Stimulated activated CD8-positive, alpha-beta memory T cell treated with anti-CD3 and anti-CD28 coated beads, Interleukin-15, amount 100 ng/mL, for 24 hours (primary cell): ENCODE data around the gene FOXF1.

Experiments used
- DNase-seq: peaks from one replicate; pipeline ENCODE4 v3.0.0-alpha.2; 2020; ENCODE audit warnings: low read depth

The FOXF1 gene

GRCh38 chr16:86492961-86493629, 17.2 kb upstream of the FOXF1 start:
- no peak for DNase-seq

DNA sequence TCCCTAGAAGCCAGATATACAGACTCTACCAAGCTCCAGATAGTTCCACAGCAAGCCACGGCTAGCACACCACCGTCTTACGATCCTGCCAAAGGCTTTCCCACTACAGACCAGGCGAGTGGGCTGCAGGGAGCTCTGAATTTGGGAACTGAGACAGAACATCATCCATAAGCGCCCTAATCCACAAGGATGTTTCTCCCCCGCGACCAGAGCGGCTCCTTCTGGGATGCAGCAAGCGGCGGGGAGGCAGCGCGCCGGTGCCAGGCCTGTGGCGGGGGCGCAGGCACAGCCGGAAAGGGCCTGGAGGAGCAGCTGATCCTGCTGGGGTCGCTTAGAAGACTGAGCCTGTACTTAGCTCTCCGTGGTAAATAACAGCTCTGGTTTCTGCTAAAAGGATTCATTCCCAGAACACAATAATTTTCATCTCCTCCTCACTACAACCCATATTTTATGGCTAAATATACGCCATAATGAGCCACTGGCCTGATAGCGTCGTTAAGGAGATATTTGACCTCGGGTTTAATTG, 16.2 kb upstream of the FOXF1 start:
- DNase-seq: no peak

GRCh38 chr16:86494565-86495356, 15.6 kb upstream of the FOXF1 start:
- no peak for DNase-seq

- no peak for DNase-seq
Observed at GRCh38 chr16:86495357-86495701, 15.0 kb upstream of the FOXF1 start.

DNA sequence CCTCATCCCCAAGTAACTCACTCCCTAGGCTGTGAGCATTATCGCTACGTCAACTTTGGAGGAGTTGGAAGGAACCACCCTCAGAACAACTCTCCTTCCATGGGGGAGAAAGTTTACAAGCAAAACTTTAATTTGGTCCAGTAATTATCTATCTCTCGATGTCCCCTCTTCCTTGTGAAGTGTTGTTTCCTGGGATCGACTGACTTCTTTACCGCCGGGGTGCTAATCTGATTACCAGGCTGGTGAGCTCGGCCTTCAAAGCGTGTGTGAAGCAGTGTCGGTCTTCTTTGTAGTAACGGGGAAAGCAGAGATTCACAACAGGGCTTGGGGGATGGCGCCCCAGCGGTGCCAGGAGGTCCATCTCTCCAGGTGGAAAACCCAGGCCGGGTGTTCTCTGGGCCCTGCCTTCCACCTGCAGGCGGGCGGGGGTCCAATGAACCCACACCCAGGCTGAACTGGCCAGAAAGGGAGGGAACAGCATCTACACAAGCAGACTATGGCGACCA, 14.5 kb upstream of the FOXF1 start:
- no peak for DNase-seq

- no peak for DNase-seq
Observed at GRCh38 chr16:86496262-86496928, 13.9 kb upstream of the FOXF1 start.

- no peak for DNase-seq
Observed at GRCh38 chr16:86496929-86497461, 13.3 kb upstream of the FOXF1 start.

DNA sequence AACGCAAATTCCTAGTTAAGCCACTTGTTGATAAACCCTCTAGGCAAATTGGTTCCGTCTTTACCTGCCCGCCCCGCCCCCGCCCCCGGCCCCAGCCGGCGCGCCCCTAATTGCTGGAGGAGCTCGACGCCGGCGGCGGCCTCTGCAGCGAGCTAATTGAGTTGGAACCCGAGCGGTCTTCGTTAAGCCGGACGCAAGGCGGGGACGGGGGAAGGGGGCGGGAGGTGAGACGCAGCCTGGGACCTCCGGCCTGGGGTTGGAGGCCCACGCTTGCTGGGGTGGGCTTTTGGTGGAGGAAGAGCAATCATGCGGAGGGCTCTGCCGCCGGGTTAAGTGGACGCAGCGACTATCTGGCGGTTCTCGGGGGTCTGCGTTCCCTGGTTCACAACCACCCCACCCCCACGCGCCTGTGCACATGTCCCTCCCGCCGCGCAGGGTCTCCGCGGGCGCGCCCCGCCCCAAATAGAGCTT, 12.7 kb upstream of the FOXF1 start:
- DNase-seq: no peak

DNA sequence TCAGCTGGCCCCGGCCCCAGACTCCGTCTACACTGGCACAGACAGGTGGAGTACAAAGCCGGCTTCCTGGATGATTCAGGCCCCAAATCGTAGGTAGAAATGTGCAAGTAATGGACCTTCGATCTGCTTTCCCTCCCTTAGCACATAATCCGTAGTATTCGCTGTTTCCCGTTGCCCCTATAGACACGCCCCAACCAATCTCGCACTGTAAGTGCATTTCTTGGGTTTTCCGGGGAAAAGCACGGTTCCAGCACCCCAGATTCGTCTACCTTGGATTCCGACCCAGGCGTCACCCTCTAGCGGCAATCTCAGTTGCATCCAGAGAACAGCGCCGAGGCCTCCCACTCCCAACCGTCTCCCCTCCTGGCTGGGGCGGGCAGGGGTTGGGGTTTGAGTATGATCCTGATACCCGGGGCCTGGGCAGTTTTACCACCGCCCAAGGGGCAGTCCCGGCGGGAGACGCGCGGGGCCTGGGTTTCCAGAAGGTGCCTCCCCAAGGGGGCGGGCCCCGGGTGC, 12.1 kb upstream of the FOXF1 start:
- DNase-seq: no peak

- no peak for DNase-seq
Observed at GRCh38 chr16:86498671-86499439, 11.5 kb upstream of the FOXF1 start.

DNA sequence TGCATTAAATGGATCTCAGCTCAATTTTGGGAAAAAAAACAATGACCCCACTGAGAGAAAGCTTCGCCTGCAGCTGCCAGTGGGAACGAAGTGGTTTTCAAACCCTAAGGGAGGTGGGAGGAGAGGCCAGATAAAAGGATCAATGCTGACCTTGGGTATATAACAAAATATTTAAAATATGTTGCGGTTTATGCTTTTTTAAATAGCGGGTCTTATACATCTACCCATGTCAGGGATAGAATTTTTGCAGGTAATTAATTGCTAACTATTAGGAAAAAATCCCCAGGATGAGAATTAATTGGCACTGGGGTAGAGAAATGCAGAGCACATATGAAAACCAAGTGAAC, 10.9 kb upstream of the FOXF1 start:
- DNase-seq: no peak

DNA sequence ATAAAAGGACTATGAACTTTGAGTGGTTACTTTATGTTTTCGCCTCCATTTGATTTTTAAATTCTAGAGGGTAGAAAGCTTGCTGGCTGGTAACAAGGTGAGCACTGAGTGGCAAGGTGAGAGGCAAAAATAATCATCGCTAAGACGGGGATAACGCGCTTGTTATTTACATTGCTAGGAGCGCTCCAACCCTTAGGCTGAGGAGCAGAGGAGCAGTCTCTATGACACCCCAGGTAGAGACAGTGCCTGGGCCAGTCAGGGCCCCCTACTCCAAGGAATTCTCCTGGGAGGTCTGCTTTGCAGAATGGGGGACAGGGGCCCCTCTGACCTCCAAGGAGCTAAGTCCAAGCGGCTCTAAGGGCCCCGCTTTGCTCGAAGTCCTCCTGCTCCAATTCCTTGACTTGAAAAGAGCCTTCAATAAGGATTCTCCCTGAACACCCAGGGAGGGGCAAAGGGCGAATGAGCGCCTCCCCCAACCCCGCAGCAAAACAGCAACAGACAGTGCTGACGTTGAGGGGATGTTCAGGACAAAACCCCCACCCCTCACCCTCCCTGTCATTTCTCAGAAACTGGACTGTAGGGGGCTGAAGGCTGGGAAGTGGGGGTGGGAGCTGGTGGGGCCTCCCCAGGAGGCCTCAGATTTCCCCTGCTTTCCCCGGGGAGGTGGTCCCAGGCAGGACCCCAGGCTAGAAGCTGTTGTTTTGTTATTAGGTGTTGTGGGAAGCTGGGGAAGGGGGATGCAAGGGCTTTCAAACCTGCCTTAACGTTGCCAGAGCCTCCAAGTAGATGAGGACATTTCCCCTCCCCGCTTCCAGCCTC, 10.2 kb upstream of the FOXF1 start:
- no peak for DNase-seq

DNA sequence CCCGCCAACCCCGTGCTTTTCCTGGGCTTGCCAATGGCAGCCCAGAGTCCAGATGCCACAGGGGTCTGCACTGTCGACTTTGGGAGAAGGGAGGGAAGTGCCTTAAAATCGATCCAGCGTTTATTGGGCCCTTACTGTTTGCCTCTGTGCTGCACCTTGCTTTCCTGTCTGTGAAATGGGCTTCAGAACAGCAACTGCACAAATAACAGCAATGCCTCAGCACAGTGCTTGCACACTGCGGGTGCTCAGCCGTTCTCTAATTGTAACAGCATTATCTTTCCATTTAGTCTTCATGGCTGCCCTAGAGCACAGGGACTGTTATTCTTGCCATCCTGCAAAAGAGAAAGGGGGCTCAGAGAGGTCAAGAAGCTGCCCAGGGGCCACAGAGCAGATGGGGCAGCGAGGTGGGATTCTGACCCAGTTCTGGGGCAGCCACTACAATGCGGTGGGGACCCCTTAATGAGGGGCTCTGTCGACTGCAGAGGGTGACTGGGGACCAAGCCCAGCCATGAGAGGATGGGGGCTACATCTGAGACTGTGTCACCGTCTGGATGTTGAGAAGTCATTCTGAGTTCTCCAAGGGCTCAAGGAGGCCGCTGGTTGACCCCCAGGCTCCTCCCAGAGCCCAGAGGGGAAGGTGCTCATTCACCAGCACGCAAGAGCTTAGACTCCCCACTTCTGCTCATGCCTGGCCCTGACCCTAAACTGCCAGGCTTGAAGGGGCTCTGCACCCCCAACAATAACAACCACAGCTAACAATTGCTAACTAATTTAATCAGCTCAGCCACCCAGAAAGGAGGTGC, 9.4 kb upstream of the FOXF1 start:
- DNase-seq: no peak

DNA sequence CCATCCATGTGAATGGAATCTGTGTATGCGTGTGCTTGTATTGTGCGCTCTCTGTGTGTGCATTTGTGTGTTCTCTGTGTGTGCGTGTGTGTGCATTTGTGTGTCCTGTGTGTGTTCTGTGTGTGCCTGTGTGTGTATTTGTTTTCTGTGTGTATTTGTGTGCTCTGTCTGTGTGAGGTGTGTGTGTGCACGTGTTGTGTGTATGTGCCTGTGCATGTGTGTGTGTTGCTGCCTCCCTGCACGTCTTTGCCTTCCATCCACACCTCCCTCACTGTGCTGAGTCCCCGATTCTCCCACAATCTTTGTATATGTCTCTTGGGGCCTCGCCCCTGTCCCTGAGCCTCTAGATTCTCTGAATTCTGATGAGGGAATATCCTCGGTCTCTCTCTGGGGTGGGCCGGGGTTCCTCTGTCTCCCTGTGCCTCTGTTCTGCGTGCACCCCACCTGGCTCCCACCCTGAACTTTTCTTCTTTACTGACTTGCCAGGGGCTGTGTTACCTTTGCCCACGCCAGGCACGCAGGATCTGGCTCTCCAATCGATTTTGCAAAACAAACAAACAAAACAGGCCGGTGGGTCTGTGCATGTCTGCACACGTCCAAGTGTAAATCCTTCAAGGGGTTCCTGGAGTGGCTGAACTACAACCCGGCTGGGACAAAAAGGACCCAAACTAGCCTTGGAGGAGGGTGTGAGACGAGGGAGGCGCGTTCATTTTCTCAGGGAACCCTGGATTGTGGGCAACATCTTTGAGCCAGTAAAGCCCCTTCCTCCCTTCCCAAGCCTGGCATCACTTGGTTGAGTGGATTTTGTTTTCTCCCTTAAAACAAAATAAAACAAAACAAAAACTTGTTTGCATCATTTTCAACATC, 8.1 kb upstream of the FOXF1 start:
- DNase-seq: no peak

DNA sequence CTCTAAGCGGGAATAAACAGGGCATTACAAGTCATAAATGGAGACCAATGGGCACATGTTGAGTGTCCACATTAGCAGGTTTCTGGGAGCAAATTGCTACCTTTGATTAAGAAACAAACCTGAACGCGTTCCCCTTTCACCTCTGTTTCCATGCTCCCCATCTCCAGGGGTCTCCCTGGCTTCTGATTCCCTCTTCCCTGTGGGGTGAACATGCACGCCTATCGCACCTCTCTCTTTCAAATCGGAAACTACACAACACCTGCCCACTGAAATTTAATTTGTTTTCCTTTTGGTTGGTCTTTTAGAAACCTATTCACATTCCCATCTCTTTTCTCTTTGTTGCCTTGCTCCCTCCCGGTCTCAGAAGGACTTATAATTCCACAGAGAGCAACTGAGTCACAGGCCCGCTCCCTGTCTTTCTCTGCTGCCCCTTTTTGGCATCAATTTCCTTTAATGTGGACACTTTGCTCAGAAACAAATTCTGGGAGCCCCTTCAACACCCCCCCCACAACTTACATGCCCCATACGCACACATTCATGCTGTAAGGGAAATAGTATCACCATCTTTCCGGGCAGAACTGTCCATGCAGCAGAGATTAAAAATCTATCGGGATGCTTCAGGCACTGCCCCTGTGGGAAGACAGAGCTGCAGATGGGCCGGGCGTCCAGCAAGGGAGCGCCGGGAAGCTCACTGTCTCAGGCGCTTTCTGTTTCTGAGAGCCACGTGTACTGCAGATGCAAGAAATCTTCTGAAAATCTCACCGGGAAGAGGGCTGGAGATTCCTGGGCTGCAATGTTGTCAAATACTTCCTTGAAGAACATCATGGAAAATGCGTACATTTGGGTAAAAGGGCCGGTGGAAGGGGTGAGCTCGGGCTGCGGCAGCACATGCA, 7.2 kb upstream of the FOXF1 start:
- DNase-seq: no peak

GRCh38 chr16:86503830-86504229, 6.5 kb upstream of the FOXF1 start:
- DNase-seq: no peak

- no peak for DNase-seq
Observed at GRCh38 chr16:86504315-86505184, 5.8 kb upstream of the FOXF1 start.
